ENCODE measurements around the gene CRYZ. TPM values are rescaled to one million over a fixed set of nuclear protein-coding genes. Genes with fewer than 3 reads are reported as not detected.
A peak's percentile ranks its signal among the peaks of the same experiment; 100 is the strongest.
"Not testable (repeated sequence)": the region's sequence is repeated elsewhere in the genome, so short reads cannot be mapped to it uniquely, and the experiment has no call there.

The CRYZ gene, protein sequence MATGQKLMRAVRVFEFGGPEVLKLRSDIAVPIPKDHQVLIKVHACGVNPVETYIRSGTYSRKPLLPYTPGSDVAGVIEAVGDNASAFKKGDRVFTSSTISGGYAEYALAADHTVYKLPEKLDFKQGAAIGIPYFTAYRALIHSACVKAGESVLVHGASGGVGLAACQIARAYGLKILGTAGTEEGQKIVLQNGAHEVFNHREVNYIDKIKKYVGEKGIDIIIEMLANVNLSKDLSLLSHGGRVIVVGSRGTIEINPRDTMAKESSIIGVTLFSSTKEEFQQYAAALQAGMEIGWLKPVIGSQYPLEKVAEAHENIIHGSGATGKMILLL
- total RNA-seq, result 10 to 100 TPM; 32.1 to 33.8 TPM

DNA sequence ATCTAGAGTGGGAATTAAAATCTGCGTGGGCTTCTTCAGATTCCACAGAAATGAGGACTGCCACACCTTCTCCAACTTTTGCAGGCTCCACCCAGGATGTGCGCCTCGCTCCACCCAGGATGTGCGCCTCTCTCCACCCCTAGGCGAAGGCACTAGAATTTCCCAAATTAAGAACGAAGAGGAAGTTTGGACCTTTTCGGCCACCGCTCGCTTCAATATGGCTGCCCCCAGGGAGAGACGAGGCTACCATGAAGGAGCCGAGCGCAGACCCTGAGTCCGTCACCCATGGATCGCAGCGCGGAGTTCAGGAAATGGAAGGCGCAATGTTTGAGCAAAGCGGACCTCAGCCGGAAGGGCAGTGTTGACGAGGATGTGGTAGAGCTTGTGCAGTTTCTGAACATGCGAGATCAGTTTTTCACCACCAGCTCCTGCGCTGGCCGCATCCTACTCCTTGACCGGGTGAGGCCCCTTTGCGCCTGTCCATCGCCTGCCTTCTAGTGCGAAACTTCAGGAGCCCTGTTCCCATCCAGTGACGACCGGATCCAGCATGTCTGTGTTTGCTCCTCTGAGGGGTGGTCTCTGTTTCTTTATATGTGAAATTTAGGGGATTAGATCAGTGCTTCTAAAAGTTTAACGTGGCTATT is at the start of gene CRYZ, which contains the start of gene TYW3:
Gene CRYZ, minus strand, starts transcription at position 91 of the 644 bp plus-strand sequence. CDS start 8,229 bp downstream, outside the sequence.
Gene TYW3, plus strand, starts transcription at position 193 of the 644 bp plus-strand sequence. Its CDS starts 93 bp downstream, at position 286.
- Mint-ChIP-seq H3K9me3 (no peaks in the 10 kb centered on the region), H3K4me3 (peak within 1 kb of the TSS; percentile 97), H3K27ac (peak within 1 kb of the TSS; percentile 99), H3K36me3 (ENCODE audit: low read depth) (peaks cover 21% of the 10 kb centered on the region), H3K4me1 (peaks cover 31% of the 10 kb centered on the region), H3K27me3 (no peaks in the 10 kb centered on the region)
- ChIA-PET CTCF (interaction anchor here (0.7 to 2.1 kb wide), 10 partner anchors 8 to 32 kb away, joined by 3 to 6 read pairs (median 4); no protein-coding TSS in a partner anchor), POLR2A (interaction anchor here (0.6 kb wide), 1 partner anchor 18 kb away, joined by 10 read pairs; no protein-coding TSS in a partner anchor)
- DNase-seq, result peak; percentile 88

DNA sequence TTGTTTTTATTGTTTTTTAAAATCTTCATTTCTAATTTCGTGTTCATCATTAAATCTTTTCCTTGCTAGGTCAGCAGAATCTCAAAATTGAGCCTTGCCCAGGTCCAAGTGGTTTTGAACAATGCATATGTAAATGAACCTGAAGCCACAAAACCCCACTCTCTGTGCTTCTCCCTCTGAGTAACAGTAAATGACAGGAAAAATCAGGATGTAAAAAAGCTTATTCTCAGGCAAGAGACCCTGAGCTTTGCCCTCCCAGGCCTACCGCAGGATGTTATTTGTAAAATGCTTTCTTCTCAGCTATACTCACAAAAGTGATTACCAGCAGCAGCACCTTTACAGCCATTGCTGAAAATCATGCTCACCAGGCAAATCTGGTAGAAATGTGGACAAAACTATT is 47.7 kb upstream of the CRYZ start:
- peaks cover 13% of the 10 kb centered on the region for H3K27me3 Mint-ChIP-seq
- H3K4me3 Mint-ChIP-seq, result no peak overlapping the region
- POLR2A ChIA-PET, result no interaction called here
- H3K9me3 Mint-ChIP-seq, result no peaks in the 10 kb centered on the region
- CTCF ChIA-PET, result no interaction called here
- DNase-seq, result no peak
- no peaks in the 10 kb centered on the region for H3K36me3 Mint-ChIP-seq (ENCODE audit: low read depth)
- no peak overlapping the region for H3K27ac Mint-ChIP-seq
- no peaks in the 10 kb centered on the region for H3K4me1 Mint-ChIP-seq

DNA sequence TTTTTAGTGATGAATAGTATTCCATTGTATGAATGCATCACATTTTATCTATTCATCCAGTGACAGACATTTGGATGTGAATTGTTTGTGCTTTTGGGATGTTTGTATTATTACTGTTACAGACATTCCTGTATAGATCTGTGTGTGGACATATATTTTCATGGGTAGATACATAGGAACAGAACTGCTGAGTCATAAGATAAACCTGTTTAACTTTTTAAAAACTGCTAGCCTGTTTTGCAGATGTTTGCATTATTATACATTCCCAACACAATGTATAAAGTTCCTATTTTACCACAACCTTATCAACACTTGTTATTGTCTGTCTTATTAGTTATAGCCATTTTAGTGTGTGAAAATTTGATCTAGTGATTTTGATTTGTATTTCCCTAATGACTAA is 46.9 kb upstream of the CRYZ start:
- H3K27me3 Mint-ChIP-seq, result peaks cover 14% of the 10 kb centered on the region

DNA sequence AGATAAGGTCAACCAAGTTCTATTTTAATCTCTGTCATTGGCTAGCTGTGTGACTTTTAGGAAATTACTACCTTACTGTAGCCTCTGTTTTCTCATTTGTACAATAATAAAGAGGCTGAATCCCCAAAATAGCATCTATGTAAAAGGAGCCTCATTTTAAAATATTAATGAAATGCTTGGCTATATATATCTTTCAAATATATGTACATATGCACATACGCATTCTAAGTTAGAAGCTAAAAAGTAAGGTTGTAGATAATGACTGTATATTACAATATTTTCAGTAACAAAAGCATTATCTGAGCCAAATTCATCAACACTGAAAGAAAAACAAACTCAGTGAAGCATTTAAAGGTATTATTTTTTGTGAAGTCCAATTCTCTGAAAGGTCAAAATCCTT is 44.7 kb upstream of the CRYZ start:
- peaks cover 21% of the 10 kb centered on the region for H3K27me3 Mint-ChIP-seq
- POLR2A ChIA-PET, result no interaction called here
- H3K27ac Mint-ChIP-seq, result no peak overlapping the region
- CTCF ChIA-PET, result no interaction called here
- no peak overlapping the region for H3K4me3 Mint-ChIP-seq
- DNase-seq, result no peak
- H3K36me3 Mint-ChIP-seq (ENCODE audit: low read depth), result no peaks in the 10 kb centered on the region
- H3K4me1 Mint-ChIP-seq, result no peaks in the 10 kb centered on the region
- no peaks in the 10 kb centered on the region for H3K9me3 Mint-ChIP-seq

More for the DNA sequence above, 46.9 kb upstream of the CRYZ start:
- H3K4me1 Mint-ChIP-seq, result no peaks in the 10 kb centered on the region
- H3K27ac Mint-ChIP-seq, result no peak overlapping the region
- no peak for DNase-seq
- no peak overlapping the region for H3K4me3 Mint-ChIP-seq
- H3K36me3 Mint-ChIP-seq (ENCODE audit: low read depth), result no peaks in the 10 kb centered on the region
- H3K9me3 Mint-ChIP-seq, result no peaks in the 10 kb centered on the region
- POLR2A ChIA-PET, result no interaction called here
- CTCF ChIA-PET, result no interaction called here

DNA sequence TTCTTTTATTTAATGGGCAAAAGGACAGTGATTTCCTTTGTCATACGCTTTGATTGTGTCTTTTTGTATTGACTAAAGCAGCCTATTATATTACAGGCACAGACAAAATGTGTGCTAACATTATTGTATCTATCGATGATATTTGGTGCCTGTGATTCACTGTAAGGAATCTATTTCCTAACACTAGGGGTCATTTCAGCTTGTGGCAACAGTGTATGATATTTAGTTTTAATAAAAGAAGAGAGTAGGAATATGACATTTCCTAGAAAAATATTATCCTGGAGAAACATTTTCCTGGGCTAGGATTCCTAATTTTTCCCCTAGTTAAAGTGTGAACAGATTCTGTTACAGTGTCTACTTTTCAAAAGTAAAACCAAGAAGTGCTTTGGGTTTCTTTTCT is 42.9 kb upstream of the CRYZ start:
- POLR2A ChIA-PET, result no interaction called here
- no peak for DNase-seq
- CTCF ChIA-PET, result no interaction called here
- Mint-ChIP-seq H3K27me3 (peaks cover 20% of the 10 kb centered on the region), H3K4me3 (no peak overlapping the region), H3K4me1 (no peaks in the 10 kb centered on the region), H3K9me3 (no peaks in the 10 kb centered on the region), H3K27ac (no peak overlapping the region), H3K36me3 (ENCODE audit: low read depth) (no peaks in the 10 kb centered on the region)

DNA sequence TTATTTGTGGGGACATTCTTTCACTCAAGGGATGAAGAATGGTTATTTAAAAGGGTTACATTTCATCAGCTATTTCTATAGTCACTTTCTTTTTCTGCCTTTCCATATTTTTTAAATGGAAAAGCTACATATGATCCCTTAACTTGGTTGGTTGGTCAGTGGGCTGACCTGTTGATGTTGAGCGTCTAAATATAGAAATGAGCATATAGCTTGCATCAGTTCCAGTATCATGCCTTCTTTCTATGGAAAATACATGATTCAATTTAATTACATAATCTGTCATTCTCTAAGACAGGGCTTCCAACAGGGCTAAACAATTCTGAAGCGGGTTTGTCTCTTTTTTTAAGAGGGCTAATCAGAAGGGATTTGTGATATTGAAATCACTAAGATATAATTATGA is 40.7 kb upstream of the CRYZ start:
- H3K4me3 Mint-ChIP-seq, result no peak overlapping the region
- H3K4me1 Mint-ChIP-seq, result no peaks in the 10 kb centered on the region
- no peak overlapping the region for H3K27ac Mint-ChIP-seq
- CTCF ChIA-PET, result interaction anchor here (1.0 kb wide), 1 partner anchor 13 kb away, joined by 3 read pairs; no protein-coding TSS in a partner anchor
- POLR2A ChIA-PET, result no interaction called here
- H3K36me3 Mint-ChIP-seq (ENCODE audit: low read depth), result no peaks in the 10 kb centered on the region
- DNase-seq, result no peak
- peaks cover 16% of the 10 kb centered on the region for H3K27me3 Mint-ChIP-seq
- no peaks in the 10 kb centered on the region for H3K9me3 Mint-ChIP-seq

DNA sequence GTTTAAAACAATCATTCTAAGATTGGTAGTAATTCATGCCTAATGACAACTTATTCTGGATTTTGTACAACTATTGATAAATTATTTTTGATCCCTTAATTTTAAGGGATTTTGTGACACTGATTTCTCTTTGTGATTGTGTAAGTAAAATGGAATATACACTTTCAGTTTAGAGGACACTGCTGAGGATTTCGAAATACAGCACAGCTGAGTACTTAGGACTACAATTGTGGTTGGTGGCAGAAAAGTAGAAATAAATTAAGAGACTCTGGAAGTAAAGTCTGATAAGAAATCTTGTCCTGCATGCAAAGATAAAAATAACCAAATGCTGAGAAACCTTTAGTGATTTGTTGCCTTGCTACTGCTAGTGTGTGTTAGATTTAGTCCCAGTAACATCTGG is 40.1 kb upstream of the CRYZ start:
- H3K4me1 Mint-ChIP-seq, result no peaks in the 10 kb centered on the region
- ChIA-PET CTCF (no interaction called here), POLR2A (no interaction called here)
- no peaks in the 10 kb centered on the region for H3K36me3 Mint-ChIP-seq (ENCODE audit: low read depth)
- H3K27me3 Mint-ChIP-seq, result peaks cover 12% of the 10 kb centered on the region
- no peak for DNase-seq
- H3K4me3 Mint-ChIP-seq, result no peak overlapping the region
- no peak overlapping the region for H3K27ac Mint-ChIP-seq
- no peaks in the 10 kb centered on the region for H3K9me3 Mint-ChIP-seq

DNA sequence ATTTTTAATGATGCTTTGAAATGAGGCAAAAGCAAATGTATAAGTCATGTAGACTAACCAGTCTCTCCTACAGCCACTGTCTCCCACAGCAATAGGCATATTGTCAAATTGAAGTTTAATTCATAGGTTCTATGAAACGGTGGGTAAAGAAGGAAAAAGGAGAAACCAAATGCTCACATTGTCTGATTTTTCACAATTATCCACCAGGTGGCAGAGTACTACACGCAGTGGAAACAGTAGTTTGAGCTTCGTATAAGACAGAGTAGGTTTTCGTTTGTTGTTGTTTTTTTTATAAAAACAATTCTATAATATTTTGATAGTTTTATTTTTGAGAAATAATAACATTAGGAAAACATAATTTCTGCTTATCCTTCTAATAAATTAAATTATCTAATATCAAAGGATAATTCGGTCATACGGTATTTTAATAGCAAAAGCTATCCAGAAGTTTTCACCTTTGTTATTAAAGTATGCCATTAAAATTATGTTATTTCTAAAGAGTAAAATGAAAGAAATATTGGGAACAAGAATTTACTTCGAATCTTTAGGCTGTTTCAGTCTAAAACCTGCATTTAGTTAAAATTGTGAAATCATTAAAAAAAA is 39.2 kb upstream of the CRYZ start:
- H3K9me3 Mint-ChIP-seq, result no peaks in the 10 kb centered on the region
- no peak overlapping the region for H3K4me3 Mint-ChIP-seq
- H3K27me3 Mint-ChIP-seq, result peaks cover 12% of the 10 kb centered on the region
- no peaks in the 10 kb centered on the region for H3K36me3 Mint-ChIP-seq (ENCODE audit: low read depth)
- no peak overlapping the region for H3K27ac Mint-ChIP-seq
- CTCF ChIA-PET, result interaction anchor here (1.0 kb wide), 1 partner anchor 15 kb away, joined by 3 read pairs; no protein-coding TSS in a partner anchor
- DNase-seq, result peak; percentile 49
- POLR2A ChIA-PET, result no interaction called here
- H3K4me1 Mint-ChIP-seq, result no peaks in the 10 kb centered on the region

DNA sequence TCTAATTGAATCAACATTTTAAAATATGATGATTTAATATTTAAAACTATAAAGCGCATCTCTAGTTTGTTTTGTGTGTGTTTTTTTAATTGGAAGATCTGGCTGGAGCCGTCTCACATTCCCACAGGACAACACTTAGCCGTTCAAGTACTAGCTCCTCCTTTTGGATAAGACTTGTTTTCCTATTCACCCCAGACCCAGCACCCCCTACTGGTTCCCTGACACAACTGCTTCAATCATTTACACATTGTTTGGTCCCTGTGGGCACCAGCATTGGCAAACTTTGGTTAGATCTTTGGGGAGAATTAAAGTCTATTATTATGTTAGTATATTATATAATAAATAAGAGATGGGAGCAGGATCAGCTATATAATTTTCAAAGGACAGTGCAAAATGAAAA is 34.6 kb upstream of the CRYZ start:
- Mint-ChIP-seq H3K9me3 (no peaks in the 10 kb centered on the region), H3K27ac (no peak overlapping the region), H3K27me3 (no peaks in the 10 kb centered on the region), H3K4me1 (peaks cover 6% of the 10 kb centered on the region), H3K4me3 (no peak overlapping the region), H3K36me3 (ENCODE audit: low read depth) (peaks cover 16% of the 10 kb centered on the region)
- ChIA-PET CTCF (no interaction called here), POLR2A (no interaction called here)
- no peak for DNase-seq

DNA sequence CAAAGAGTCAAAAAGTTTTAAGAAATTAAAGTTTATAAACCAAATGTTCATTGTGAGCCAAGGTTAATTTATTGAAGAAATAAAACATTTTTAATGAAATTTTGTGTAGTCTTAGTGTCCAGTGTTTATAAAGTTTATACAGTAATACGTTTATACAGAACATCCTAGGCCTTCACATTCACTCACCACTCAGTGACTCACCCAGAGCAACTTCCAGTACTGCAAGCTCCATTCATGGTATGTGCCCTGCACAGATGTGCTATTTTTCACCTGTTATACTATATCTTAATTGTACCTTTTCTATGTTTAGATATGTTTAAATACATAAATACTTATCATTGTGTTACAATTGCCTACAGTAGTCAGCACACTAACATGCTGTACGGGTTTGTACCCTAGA is 33.7 kb upstream of the CRYZ start:
- Mint-ChIP-seq H3K36me3 (ENCODE audit: low read depth) (peaks cover 23% of the 10 kb centered on the region), H3K27ac (no peak overlapping the region), H3K27me3 (no peaks in the 10 kb centered on the region), H3K4me1 (peaks cover 6% of the 10 kb centered on the region), H3K4me3 (no peak overlapping the region), H3K9me3 (no peaks in the 10 kb centered on the region)
- ChIA-PET POLR2A (no interaction called here), CTCF (no interaction called here)
- no peak for DNase-seq

DNA sequence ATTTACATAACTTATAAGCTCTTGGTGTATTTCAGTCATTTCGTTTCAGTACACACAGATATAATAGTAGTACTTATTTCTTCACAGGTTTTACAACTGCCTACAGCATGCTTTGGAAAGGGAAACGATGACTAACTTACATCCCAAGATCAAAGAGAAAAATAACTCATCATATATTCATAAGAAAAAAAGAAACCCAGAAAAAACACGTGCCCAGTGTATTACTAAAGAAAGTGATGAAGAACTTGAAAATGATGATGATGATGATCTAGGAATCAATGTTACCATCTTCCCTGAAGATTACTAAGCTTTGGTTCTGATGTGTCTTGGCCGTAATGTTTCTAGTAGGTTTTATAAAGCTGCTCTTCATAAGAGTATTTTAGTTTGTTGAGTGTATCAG is 31.0 kb upstream of the CRYZ start:
- DNase-seq, result no peak
- no peaks in the 10 kb centered on the region for H3K9me3 Mint-ChIP-seq
- H3K36me3 Mint-ChIP-seq (ENCODE audit: low read depth), result peaks cover 39% of the 10 kb centered on the region
- H3K27ac Mint-ChIP-seq, result no peak overlapping the region
- no peaks in the 10 kb centered on the region for H3K27me3 Mint-ChIP-seq
- H3K4me3 Mint-ChIP-seq, result no peak overlapping the region
- H3K4me1 Mint-ChIP-seq, result peaks cover 6% of the 10 kb centered on the region
- POLR2A ChIA-PET, result no interaction called here
- CTCF ChIA-PET, result no interaction called here

DNA sequence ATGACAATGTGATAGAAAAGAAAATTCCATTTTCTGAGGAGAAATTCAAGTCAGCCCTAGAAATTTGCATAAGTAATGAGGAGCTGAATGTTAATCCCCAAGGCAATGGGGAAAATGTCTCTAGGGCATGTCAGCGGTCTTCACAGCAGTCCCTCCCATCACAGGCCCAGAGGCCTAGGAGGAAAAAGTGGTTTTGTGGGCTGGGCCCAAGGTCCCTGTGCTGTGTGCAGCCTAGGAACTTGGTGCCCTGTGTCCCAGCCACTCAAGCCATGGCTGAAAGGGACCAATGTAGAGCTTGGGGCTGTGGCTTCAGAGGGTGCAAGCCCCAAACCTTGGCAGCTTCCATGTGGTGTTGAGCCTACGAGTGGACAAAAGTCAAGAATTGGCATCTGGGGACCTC is 23.8 kb upstream of the CRYZ start:
- H3K9me3 Mint-ChIP-seq, result peaks cover 14% of the 10 kb centered on the region
- H3K36me3 Mint-ChIP-seq (ENCODE audit: low read depth), result peaks cover 77% of the 10 kb centered on the region
- H3K4me3 Mint-ChIP-seq, CTCF ChIA-PET, DNase-seq, POLR2A ChIA-PET, H3K27ac Mint-ChIP-seq, H3K4me1 Mint-ChIP-seq, H3K27me3 Mint-ChIP-seq: not testable (repeated sequence)

DNA sequence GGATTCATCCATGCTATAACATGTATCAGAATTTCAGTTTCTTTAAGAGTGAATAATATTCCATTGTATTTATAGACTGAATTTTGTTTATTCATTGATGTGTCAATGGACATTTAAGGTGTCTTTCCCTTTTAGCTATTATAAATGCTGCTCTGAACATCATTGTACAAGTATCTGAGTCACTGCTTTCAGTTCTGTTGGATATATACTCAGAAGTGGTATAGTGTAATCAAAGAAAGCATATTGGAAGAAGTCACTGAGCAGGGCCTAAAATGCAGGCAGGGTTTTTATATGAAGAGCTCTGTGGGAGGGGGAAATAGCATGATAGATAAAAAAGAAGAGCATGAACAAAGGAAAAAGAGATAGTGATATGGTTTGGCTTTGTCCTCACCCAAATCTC is 22.6 kb upstream of the CRYZ start:
- H3K27me3 Mint-ChIP-seq, result no peaks in the 10 kb centered on the region
- CTCF ChIA-PET, result no interaction called here
- H3K4me1 Mint-ChIP-seq, result no peaks in the 10 kb centered on the region
- H3K4me3 Mint-ChIP-seq, result no peak overlapping the region
- peaks cover 76% of the 10 kb centered on the region for H3K36me3 Mint-ChIP-seq (ENCODE audit: low read depth)
- POLR2A ChIA-PET, result no interaction called here
- H3K9me3 Mint-ChIP-seq, result peaks cover 14% of the 10 kb centered on the region
- DNase-seq, result no peak
- H3K27ac Mint-ChIP-seq, result no peak overlapping the region
